ENCODE measurements around the gene MMEL1. TPM values are rescaled to one million over a fixed set of nuclear protein-coding genes. Genes with fewer than 3 reads are reported as not detected.
A peak's percentile ranks its signal among the peaks of the same experiment; 100 is the strongest.

Gene MMEL1
- total and polyA plus RNA-seq, 3 donors from 2014 or later: 17.2 to 36.4 (median 18.8) TPM

GRCh38 chr1:2612591-2613365 is 20.0 kb downstream of the MMEL1 start:
- intact Hi-C loops (cut with DNase I; ENCODE audit: low total_unique reads): no loop called here
- peak; percentile 9 for DNase-seq

GRCh38 chr1:2611621-2612437 is 21.0 kb downstream of the MMEL1 start:
- DNase-seq: peak; percentile 9
- no peak overlapping the region for H3K4me3 ChIP-seq
- TF ChIP-seq CTCF (IDR thresholded peaks at IDR 0.05) (no peak), POLR2A (IDR thresholded peaks at IDR 0.05) (no peak)
- H3K27ac ChIP-seq: no peak overlapping the region
- intact Hi-C loops (cut with DNase I; ENCODE audit: low total_unique reads): no loop called here
- no peaks in the 10 kb centered on the region for H3K36me3 ChIP-seq (ENCODE audit: low read depth, missing control alignments)
- 90 to 95% methylated on average over 9 to 19 of the region's 19 CpGs for WGBS, 2 donors
- no peaks in the 10 kb centered on the region for H3K27me3 ChIP-seq
- H3K4me1 ChIP-seq: peaks cover 11% of the 10 kb centered on the region
- H3K9me3 ChIP-seq: no peaks in the 10 kb centered on the region

More at GRCh38 chr1:2612591-2613365, 20.0 kb downstream of the MMEL1 start:
- no peak overlapping the region for H3K27ac ChIP-seq
- H3K9me3 ChIP-seq: no peaks in the 10 kb centered on the region
- H3K36me3 ChIP-seq (ENCODE audit: low read depth, missing control alignments): no peaks in the 10 kb centered on the region
- H3K27me3 ChIP-seq: no peaks in the 10 kb centered on the region
- H3K4me3 ChIP-seq: no peak overlapping the region
- no peak for TF ChIP-seq CTCF (IDR thresholded peaks at IDR 0.05)
- no peak for TF ChIP-seq POLR2A (IDR thresholded peaks at IDR 0.05)
- 83 to 87% methylated on average over 11 of the region's 11 CpGs for WGBS, 2 donors
- H3K4me1 ChIP-seq: peaks cover 5% of the 10 kb centered on the region

GRCh38 chr1:2611031-2611501 is 21.8 kb downstream of the MMEL1 start:
- peak; percentile 48 for DNase-seq
- no peak overlapping the region for H3K27ac ChIP-seq
- no peaks in the 10 kb centered on the region for H3K27me3 ChIP-seq
- TF ChIP-seq CTCF (IDR thresholded peaks at IDR 0.05) (no peak), POLR2A (IDR thresholded peaks at IDR 0.05) (no peak)
- no peaks in the 10 kb centered on the region for H3K36me3 ChIP-seq (ENCODE audit: low read depth, missing control alignments)
- H3K4me1 ChIP-seq: peaks cover 11% of the 10 kb centered on the region
- WGBS, 2 donors: 7 to 18% methylated on average over 18 to 24 of the region's 24 CpGs
- no peaks in the 10 kb centered on the region for H3K9me3 ChIP-seq
- H3K4me3 ChIP-seq: peak overlapping the region; percentile 26 to 39
- intact Hi-C loops (cut with DNase I; ENCODE audit: low total_unique reads): no loop called here

GRCh38 chr1:2610036-2610959 is 22.5 kb downstream of the MMEL1 start:
- Histone ChIP-seq H3K4me1 (peaks cover 11% of the 10 kb centered on the region), H3K4me3 (peak overlapping the region in 1 of 2 donors; percentile 39), H3K9me3 (no peaks in the 10 kb centered on the region), H3K36me3 (ENCODE audit: low read depth, missing control alignments) (no peaks in the 10 kb centered on the region), H3K27me3 (no peaks in the 10 kb centered on the region), H3K27ac (no peak overlapping the region)
- intact Hi-C loops (cut with DNase I; ENCODE audit: low total_unique reads): no loop called here
- peak; percentile 15 for DNase-seq
- no peak for TF ChIP-seq POLR2A (IDR thresholded peaks at IDR 0.05)
- no peak for TF ChIP-seq CTCF (IDR thresholded peaks at IDR 0.05)
- WGBS, 2 donors: 55 to 58% methylated on average over 14 to 21 of the region's 21 CpGs

Data from testis (tissue), 3 donors.